Measurements from ENCODE around the gene NPBWR2. TPM values are rescaled to one million over a fixed set of nuclear protein-coding genes. Genes with fewer than 3 reads are reported as not detected.
"Not testable (repeated sequence)": the region's sequence is repeated elsewhere in the genome, so short reads cannot be mapped to it uniquely, and the experiment has no call there.

The NPBWR2 gene
- total RNA-seq, 1 donor from 2014 or later = not detected

DNA sequence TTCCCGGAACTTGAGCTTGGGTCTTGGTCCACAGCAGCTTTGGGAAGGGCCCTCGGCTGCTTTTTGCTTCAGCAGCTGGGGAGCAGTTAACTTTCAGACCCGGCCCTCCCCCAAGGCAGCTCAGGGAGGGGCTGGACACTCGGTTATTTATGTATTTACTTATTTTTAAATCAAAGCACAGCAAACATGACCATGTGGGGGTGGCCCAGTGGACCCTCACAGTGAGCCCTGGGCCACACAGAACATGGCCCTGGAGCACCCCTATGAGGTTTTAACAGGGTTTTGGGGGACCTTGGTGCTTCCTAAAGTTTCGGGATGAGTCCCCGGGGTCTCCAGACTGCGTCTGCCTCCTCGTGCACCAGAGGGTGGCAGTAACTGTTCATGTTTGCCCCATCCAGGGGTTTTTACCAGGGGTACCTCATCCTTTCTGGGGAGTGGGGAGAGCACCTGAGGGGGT is 26.6 kb upstream of the NPBWR2 start:
- DNase-seq (ENCODE audit: low spot score in 2 of 2) = peak in 1 of 2 donors; percentile 40

GRCh38 chr20:64131406-64131805 is 24.0 kb upstream of the NPBWR2 start:
- intact Hi-C loops (cut with DNase I) = no loop called here
- no peaks in the 10 kb centered on the region for H3K9me3 ChIP-seq
- no peaks in the 10 kb centered on the region for H3K4me1 ChIP-seq
- H3K36me3 ChIP-seq = no peaks in the 10 kb centered on the region
- no peak overlapping the region for H3K27ac ChIP-seq
- H3K27me3 ChIP-seq = no peaks in the 10 kb centered on the region
- peak in 1 of 2 donors; percentile 34 for DNase-seq (ENCODE audit: low spot score in 2 of 2)
- H3K4me3 ChIP-seq = no peak overlapping the region
- TF ChIP-seq CTCF (IDR thresholded peaks at IDR 0.05) = no peak

More for the DNA sequence above, 26.6 kb upstream of the NPBWR2 start:
- H3K27ac ChIP-seq = no peak overlapping the region
- H3K4me1 ChIP-seq = no peaks in the 10 kb centered on the region
- H3K27me3 ChIP-seq = no peaks in the 10 kb centered on the region
- TF ChIP-seq CTCF (IDR thresholded peaks at IDR 0.05) = no peak
- no peak overlapping the region for H3K4me3 ChIP-seq
- intact Hi-C loops (cut with DNase I) = no loop called here
- no peaks in the 10 kb centered on the region for H3K36me3 ChIP-seq
- no peaks in the 10 kb centered on the region for H3K9me3 ChIP-seq

GRCh38 chr20:64130876-64131275 is 23.5 kb upstream of the NPBWR2 start:
- intact Hi-C loops (cut with DNase I) = no loop called here
- Histone ChIP-seq H3K27ac (no peak overlapping the region), H3K9me3 (no peaks in the 10 kb centered on the region), H3K4me1 (no peaks in the 10 kb centered on the region), H3K27me3 (no peaks in the 10 kb centered on the region), H3K36me3 (no peaks in the 10 kb centered on the region), H3K4me3 (no peak overlapping the region)
- TF ChIP-seq CTCF (IDR thresholded peaks at IDR 0.05) = no peak
- no peak for DNase-seq (ENCODE audit: low spot score in 2 of 2)

DNA sequence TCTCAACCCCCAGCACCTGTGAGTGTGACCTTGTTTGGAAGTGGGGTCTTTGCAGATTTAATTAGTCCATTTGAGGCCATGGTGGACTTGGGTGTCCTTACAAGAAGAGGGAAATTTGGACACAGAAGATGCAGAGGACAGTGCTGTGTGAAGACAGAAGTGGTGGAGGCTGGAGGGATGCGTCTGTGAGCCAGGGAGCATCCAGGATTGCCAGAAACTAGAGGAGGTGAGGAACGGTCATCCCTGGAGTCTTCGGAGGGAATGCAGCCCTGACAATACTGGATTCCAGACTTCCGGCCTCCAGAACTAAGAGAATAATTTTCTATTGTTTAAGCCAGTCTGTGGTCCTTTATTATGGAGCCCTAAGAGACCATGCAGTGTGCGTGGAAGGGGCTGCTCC is 22.9 kb upstream of the NPBWR2 start:
- DNase-seq (ENCODE audit: low spot score in 2 of 2) = peak in 1 of 2 donors; percentile 12
- intact Hi-C loops (cut with DNase I) = no loop called here
- Histone ChIP-seq H3K9me3 (no peaks in the 10 kb centered on the region), H3K36me3 (no peaks in the 10 kb centered on the region), H3K4me3 (no peak overlapping the region), H3K4me1 (no peaks in the 10 kb centered on the region), H3K27me3 (no peaks in the 10 kb centered on the region), H3K27ac (no peak overlapping the region)
- TF ChIP-seq CTCF (IDR thresholded peaks at IDR 0.05) = no peak

DNA sequence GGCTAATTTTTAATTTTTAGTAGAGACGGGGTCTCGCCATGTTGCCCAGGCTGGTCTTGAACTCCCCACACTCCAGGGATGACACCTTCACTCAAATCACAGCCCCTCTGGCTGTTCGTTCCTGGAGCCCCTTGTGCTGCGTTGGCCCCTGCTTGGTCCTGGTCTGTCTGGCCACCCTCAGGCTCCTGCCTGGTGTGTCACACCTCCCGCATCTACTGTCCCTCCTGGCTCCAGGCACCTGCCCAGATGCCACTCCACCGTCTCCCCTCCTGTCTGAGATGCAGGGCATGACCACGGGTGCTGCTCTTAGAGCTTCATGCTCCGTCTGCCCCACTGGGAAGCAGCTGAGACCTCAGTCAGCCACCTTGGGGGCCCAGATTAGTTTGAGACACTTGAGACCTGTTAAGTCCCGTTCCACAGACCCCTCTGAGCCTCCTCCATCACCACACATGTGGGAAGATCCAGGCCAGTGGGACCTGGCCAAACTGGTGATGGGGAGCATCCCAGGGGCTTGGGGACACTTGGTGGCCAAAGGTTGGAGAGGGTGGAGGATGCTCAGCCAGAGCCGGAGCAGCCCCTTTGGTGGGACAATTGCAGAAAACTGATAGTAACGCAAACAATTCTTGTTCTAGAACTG is 21.9 kb upstream of the NPBWR2 start:
- peak in 1 of 2 donors; percentile 31 for DNase-seq (ENCODE audit: low spot score in 2 of 2)
- no peaks in the 10 kb centered on the region for H3K36me3 ChIP-seq
- H3K9me3 ChIP-seq = no peaks in the 10 kb centered on the region
- H3K4me3 ChIP-seq = no peak overlapping the region
- no peaks in the 10 kb centered on the region for H3K4me1 ChIP-seq
- H3K27me3 ChIP-seq = no peaks in the 10 kb centered on the region
- intact Hi-C loops (cut with DNase I) = no loop called here
- no peak for TF ChIP-seq CTCF (IDR thresholded peaks at IDR 0.05)
- H3K27ac ChIP-seq = no peak overlapping the region

- H3K9me3 ChIP-seq; H3K27me3 ChIP-seq; H3K4me3 ChIP-seq; DNase-seq (ENCODE audit: low spot score in 2 of 2); H3K4me1 ChIP-seq; H3K27ac ChIP-seq; H3K36me3 ChIP-seq: not testable (repeated sequence)
- intact Hi-C loops (cut with DNase I) = loop anchor here (5.0 kb wide), 1 partner anchor 41 kb away; the partner anchor contains the start of genes LKAAEAR1 and OPRL1
These were observed 16.2 kb upstream of the NPBWR2 start for GRCh38 chr20:64123517-64123916.

DNA sequence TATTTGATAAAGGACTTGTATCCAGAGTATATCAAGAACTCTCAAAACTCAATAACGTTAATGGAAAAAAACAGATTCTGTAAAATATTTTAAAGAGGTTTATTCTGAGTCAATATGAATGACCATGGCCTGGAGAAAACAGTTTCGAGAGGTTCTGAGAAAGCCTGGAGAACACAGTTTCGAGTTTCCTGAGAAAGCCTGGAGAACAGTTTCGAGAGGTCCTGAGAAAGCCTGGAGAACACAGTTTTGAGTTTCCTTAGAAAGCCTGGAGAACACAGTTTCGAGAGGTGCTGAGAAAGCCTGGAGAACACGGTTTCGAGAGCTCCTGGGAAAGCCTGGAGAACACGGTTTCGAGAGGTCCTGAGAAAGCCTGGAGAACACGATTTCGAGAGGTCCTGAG is 15.6 kb upstream of the NPBWR2 start:
- H3K9me3 ChIP-seq = not testable (repeated sequence)

More for the DNA sequence above, 15.6 kb upstream of the NPBWR2 start:
- DNase-seq (ENCODE audit: low spot score in 2 of 2); H3K36me3 ChIP-seq; H3K4me1 ChIP-seq; H3K4me3 ChIP-seq; H3K27me3 ChIP-seq; H3K27ac ChIP-seq: not testable (repeated sequence)
- intact Hi-C loops (cut with DNase I) = loop anchor here (5.0 kb wide), 1 partner anchor 41 kb away; the partner anchor contains the start of genes LKAAEAR1 and OPRL1

All from ascending aorta (tissue), 2 donors.